PC-9 (cell line): ENCODE results near the gene CENPB. TPM values are rescaled to one million over a fixed set of nuclear protein-coding genes. Genes with fewer than 3 reads are reported as not detected.

ENCODE experiments used
- BruUV-seq: library from RNA; stranded (reverse); fragments of 400-500 nt; replicated peaks from 2 replicates; lab custom pipeline; 2021; lab: Mats Ljungman, UMichigan
- CTCF ChIA-PET: fragments of 300-600 bp; sonication (Branson Sonifier 250); formaldehyde crosslinking; loops from one replicate; lab custom pipeline; 2022; ENCODE audit warnings: antibody characterized with exemption; lab: Charles Lee
- POLR2A ChIA-PET: fragments of 300-600 bp; sonication (Branson Sonifier 250); formaldehyde crosslinking; loops from one replicate; lab custom pipeline; 2022; ENCODE audit warnings: antibody characterized with exemption; ENCODE audit not compliant: unreplicated experiment; lab: Charles Lee
- DNase-seq, 2 experiments: peaks; one replicate each; pipeline versions ENCODE4 v3.0.0 to v3.0.0-alpha.2; 2015 to 2022; ENCODE audit warnings: mixed read lengths in 1 of 2
- H2AFZ ChIP-seq: fragments of 200-600 bp; sonication (generic); 2 replicates; pipeline ENCODE4 v1.8.1; 2017; ENCODE audit warnings: antibody characterized with exemption
- H3F3A ChIP-seq: fragments of 200-600 bp; sonication (generic); 2 replicates; pipeline ENCODE4 v1.8.1; 2017; ENCODE audit warnings: antibody characterized with exemption, mild to moderate bottlenecking, low read depth; ENCODE audit not compliant: insufficient read depth
- H3K27ac ChIP-seq: fragments of 200-600 bp; sonication (generic); 2 replicates; pipeline ENCODE4 v1.6.1; 2016; ENCODE audit warnings: mixed run types
- H3K27me3 ChIP-seq: fragments of 200-600 bp; sonication (generic); 2 replicates; pipeline ENCODE4 v1.6.1; 2016; ENCODE audit warnings: low read depth, mixed run types; ENCODE audit not compliant: insufficient read depth
- H3K36me3 ChIP-seq: fragments of 200-600 bp; sonication (generic); 2 replicates; pipeline ENCODE4 v1.6.1; 2016; ENCODE audit warnings: low read depth, mixed run types
- H3K4me1 ChIP-seq: fragments of 200-600 bp; sonication (generic); replicated peaks from 2 replicates; pipeline ENCODE4 v1.6.1; 2016; ENCODE audit warnings: mixed run types; ENCODE audit not compliant: insufficient read depth
- H3K4me2 ChIP-seq: fragments of 200-600 bp; sonication (generic); 2 replicates; pipeline ENCODE4 v1.6.1; 2017; ENCODE audit warnings: mixed run types
- H3K4me3 ChIP-seq: fragments of 200-600 bp; sonication (generic); 2 replicates; pipeline ENCODE4 v1.6.1; 2016; ENCODE audit warnings: mixed run types
- H3K79me2 ChIP-seq: fragments of 200-600 bp; sonication (generic); 2 replicates; pipeline ENCODE4 v1.6.1; 2017; ENCODE audit warnings: low read depth, mixed run types
- H3K9me2 ChIP-seq: fragments of 200-600 bp; sonication (generic); 2 replicates; pipeline ENCODE4 v1.8.1; 2017; ENCODE audit warnings: mild to moderate bottlenecking; ENCODE audit not compliant: insufficient read depth
- H3K9me3 ChIP-seq: fragments of 200-600 bp; sonication (generic); 2 replicates; pipeline ENCODE4 v1.8.1; 2016; ENCODE audit warnings: low read depth; ENCODE audit not compliant: insufficient read depth
- H4K20me1 ChIP-seq: fragments of 200-600 bp; sonication (generic); 2 replicates; pipeline ENCODE4 v1.8.1; 2017; ENCODE audit not compliant: insufficient read depth
- EZH2 ChIP-seq: fragments of 200-600 bp; sonication (generic); IDR thresholded peaks from 2 replicates; pipeline ENCODE4 v1.8.0; 2017; ENCODE audit warnings: antibody characterized with exemption, low read depth
- intact Hi-C: fragments of 100-400 bp; cut with micrococcal nuclease; formaldehyde crosslinking; loops from one replicate; pipeline ENCODE4 v1.10.0; 2022; ENCODE audit not compliant: unreplicated experiment
- total RNA-seq: library from RNA; stranded (reverse); gene quantifications from 2 replicates; pipeline ENCODE4 v1.2.3, GENCODE V29; 2021
- TF ChIP-seq, protein P1 (sequence below): fragments of 200-600 bp; sonication (generic); conservative IDR thresholded peaks from 2 replicates; pipeline ENCODE4 v1.6.1; 2017; ENCODE audit warnings: mixed run types, antibody characterized with exemption, mild to moderate bottlenecking, moderate library complexity

Gene CENPB
- total RNA-seq, 1 experiment from 2014 or later = 70.8 TPM

DNA sequence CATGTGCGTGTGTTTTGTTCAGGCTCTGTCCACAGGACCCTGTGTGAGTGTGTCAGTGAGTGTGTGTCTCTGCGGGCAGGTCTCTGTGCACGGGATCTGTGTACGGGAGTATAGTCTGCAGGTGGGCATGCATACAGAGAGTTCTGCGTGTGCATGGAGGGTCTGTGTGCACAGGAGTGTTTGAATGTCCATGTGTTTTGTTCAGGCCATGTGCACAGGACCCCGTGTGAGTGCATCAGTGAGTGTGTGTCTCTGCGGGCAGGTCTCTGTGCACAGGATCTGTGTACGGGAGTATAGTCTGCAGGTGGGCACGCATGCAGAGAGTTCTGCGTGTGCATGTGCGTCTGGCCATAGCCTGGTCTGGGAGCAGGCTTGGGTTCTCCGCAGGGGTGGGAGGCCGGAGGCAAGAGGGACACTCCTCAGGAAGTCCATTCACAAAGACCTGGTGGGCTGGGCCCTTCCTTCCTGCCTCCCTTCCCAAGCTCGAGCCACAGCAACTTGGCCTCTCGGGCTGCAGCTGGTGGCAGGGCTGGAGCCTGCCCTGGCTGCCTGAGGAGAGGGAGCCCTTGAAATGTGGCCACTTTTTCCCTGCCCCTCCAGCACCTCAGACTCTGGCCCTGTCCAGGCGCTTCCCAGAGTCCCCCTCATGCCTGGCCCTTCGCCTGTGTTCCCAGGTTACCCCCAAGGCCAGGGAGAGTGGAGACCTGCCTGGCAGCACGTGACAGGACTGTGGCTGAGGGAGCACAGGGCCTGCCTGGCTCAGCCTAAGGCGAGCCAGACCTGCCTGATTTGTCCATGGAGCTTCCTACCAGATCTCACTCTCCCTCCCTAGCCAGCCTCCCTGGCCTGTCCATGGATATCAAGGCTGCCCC, 47.2 kb downstream of the CENPB start:
- Histone ChIP-seq H4K20me1 (no peaks in the 10 kb centered on the region), H3K36me3 (no peaks in the 10 kb centered on the region), H3K4me2 (no peak overlapping the region), H3K9me3 (no peaks in the 10 kb centered on the region), H3K27ac (no peak overlapping the region), H3K27me3 (no peaks in the 10 kb centered on the region), H3K9me2 (no peaks in the 10 kb centered on the region), H2AFZ (no peak overlapping the region), H3K4me3 (no peak overlapping the region), H3K4me1 (no peaks in the 10 kb centered on the region), H3K79me2 (no peaks in the 10 kb centered on the region), H3F3A (peaks cover 5% of the 10 kb centered on the region; the same call in 1 of the 2 replicates)
- TF ChIP-seq, protein P1, sequence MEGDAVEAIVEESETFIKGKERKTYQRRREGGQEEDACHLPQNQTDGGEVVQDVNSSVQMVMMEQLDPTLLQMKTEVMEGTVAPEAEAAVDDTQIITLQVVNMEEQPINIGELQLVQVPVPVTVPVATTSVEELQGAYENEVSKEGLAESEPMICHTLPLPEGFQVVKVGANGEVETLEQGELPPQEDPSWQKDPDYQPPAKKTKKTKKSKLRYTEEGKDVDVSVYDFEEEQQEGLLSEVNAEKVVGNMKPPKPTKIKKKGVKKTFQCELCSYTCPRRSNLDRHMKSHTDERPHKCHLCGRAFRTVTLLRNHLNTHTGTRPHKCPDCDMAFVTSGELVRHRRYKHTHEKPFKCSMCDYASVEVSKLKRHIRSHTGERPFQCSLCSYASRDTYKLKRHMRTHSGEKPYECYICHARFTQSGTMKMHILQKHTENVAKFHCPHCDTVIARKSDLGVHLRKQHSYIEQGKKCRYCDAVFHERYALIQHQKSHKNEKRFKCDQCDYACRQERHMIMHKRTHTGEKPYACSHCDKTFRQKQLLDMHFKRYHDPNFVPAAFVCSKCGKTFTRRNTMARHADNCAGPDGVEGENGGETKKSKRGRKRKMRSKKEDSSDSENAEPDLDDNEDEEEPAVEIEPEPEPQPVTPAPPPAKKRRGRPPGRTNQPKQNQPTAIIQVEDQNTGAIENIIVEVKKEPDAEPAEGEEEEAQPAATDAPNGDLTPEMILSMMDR = no peak
- no peak for TF ChIP-seq EZH2
- DNase-seq = no peak
- intact Hi-C loops = no loop called here
- no TSS peak for BruUV-seq
- ChIA-PET POLR2A (no interaction called here), CTCF (interaction anchor here (0.5 kb wide), 1 partner anchor 175 kb away, joined by 3 read pairs; no protein-coding TSS in a partner anchor)

DNA sequence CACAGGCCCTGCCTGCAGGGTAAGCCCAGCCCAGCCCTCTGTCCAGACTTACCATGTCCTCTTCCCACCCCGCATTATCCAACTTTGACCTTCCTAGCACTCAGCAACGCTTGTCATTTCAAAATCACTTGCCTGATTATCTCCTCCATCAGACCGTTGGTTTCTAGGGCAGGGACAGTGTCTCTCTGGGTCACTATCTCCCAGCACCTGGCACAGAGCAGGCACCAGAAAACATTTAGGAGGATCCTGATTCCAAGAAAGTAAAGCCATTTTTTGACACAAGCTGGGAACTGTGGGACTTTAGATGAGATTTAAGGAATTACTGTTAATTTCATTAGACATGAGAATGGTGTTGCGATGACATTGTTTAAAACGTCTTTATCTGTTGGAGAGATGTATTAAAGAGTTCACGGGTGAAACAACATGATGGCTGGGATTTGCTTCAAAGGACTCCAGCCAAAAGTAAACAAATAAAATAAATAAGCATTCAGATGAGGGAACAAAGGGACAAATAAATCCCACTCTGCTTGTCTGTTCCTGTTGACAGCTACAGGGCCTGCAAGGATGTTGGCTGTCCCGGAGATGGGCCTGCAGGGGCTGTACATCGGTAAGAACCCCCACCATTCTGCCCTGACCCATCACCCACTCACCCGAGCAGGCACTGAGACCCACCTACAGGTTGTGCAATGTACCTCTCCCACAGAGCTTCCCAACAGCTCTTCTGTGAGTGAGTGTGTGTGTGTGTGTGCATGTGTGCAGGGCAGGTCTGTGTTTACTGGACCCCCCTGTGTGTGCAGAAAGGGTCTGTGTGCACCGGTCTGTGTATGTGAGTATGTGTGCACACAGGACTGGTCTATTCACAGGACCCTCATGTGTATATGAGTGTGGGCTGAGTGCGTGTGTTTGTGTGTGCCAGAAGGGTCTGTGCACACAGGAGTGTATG, 48.2 kb downstream of the CENPB start:
- BruUV-seq = no TSS peak
- Histone ChIP-seq H3K9me3 (no peaks in the 10 kb centered on the region), H3K27ac (no peak overlapping the region), H3F3A (no peaks in the 10 kb centered on the region), H2AFZ (no peak overlapping the region), H3K36me3 (no peaks in the 10 kb centered on the region), H3K4me1 (no peaks in the 10 kb centered on the region), H3K27me3 (no peaks in the 10 kb centered on the region), H3K4me2 (no peak overlapping the region), H3K9me2 (no peaks in the 10 kb centered on the region), H3K4me3 (no peak overlapping the region), H4K20me1 (no peaks in the 10 kb centered on the region), H3K79me2 (no peaks in the 10 kb centered on the region)
- no peak for DNase-seq
- TF ChIP-seq, protein P1 = no peak
- no peak for TF ChIP-seq EZH2
- CTCF ChIA-PET = no interaction called here
- POLR2A ChIA-PET = no interaction called here
- intact Hi-C loops = no loop called here

DNA sequence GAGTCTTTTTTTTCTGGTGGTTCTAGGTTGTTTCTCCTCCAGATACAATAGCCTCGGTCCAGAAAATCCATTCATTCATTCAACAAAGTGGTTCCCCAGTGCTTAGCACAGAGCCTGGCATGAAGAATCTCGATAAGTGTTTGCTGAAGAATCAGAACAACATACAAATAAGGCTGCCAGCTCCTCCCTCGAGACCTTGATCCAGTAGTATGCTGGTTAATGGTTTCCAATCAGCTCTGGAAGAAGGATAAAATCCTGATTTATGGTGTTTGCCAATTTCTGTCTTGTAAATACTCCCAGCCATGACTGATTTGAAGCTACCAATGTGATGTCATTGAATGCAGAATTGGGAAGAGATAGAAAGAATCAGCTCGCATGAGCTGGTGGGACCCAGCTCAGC, 50.8 kb downstream of the CENPB start:
- BruUV-seq = no TSS peak
- Histone ChIP-seq H3K79me2 (no peaks in the 10 kb centered on the region), H3K4me1 (no peaks in the 10 kb centered on the region), H3K36me3 (no peaks in the 10 kb centered on the region), H2AFZ (no peak overlapping the region), H3K4me2 (no peak overlapping the region), H4K20me1 (no peaks in the 10 kb centered on the region), H3K4me3 (no peak overlapping the region), H3K9me3 (no peaks in the 10 kb centered on the region), H3K27ac (no peak overlapping the region), H3F3A (no peaks in the 10 kb centered on the region), H3K27me3 (no peaks in the 10 kb centered on the region), H3K9me2 (no peaks in the 10 kb centered on the region)
- intact Hi-C loops = no loop called here
- ChIA-PET CTCF (no interaction called here), POLR2A (interaction anchor here (0.6 kb wide), 1 partner anchor 92 kb away, joined by 5 read pairs; no protein-coding TSS in a partner anchor)
- TF ChIP-seq EZH2 = no peak
- TF ChIP-seq, protein P1 = no peak
- DNase-seq = no peak
